OCI-LY1 (cell line): Measurements from ENCODE around the gene NEGR1.

Experiments
- EZH2 ChIP-seq: fragments of 200-600 bp; sonication (generic), shearing (Covaris generic); IDR thresholded peaks from 2 replicates; pipeline ENCODE4 v1.8.0; 2017; ENCODE audit warnings: borderline replicate concordance, mixed run types, mild to moderate bottlenecking, antibody characterized with exemption, low read length, moderate library complexity, mixed read lengths
- TF ChIP-seq, protein P1 (sequence below): fragments of 200-600 bp; sonication (generic), shearing (Covaris generic); IDR thresholded peaks from 2 replicates; pipeline ENCODE4 v1.5.1; 2017; ENCODE audit warnings: mild to moderate bottlenecking, antibody characterized with exemption, low read length, moderate library complexity, mixed read lengths

DNA sequence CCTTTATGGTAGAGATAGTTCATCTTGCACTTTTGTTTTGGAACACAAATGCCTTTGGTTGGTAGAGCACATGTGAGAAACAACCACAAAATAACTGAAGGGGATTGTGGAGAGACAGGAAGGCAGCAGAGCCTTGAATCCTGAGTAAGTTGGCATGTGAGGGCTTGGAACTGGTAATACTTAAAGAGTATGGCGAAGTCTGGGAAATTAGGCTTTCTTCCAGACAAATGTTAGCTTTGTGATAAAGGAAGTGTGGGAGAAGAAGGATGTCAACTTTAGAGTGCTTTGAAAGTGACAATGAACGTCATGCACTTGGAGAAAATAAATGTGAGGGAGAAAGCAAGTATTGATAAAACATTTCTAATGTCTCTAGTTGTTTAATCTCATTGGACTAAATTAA, 725.2 kb downstream of the NEGR1 start:
- TF ChIP-seq, protein P1, sequence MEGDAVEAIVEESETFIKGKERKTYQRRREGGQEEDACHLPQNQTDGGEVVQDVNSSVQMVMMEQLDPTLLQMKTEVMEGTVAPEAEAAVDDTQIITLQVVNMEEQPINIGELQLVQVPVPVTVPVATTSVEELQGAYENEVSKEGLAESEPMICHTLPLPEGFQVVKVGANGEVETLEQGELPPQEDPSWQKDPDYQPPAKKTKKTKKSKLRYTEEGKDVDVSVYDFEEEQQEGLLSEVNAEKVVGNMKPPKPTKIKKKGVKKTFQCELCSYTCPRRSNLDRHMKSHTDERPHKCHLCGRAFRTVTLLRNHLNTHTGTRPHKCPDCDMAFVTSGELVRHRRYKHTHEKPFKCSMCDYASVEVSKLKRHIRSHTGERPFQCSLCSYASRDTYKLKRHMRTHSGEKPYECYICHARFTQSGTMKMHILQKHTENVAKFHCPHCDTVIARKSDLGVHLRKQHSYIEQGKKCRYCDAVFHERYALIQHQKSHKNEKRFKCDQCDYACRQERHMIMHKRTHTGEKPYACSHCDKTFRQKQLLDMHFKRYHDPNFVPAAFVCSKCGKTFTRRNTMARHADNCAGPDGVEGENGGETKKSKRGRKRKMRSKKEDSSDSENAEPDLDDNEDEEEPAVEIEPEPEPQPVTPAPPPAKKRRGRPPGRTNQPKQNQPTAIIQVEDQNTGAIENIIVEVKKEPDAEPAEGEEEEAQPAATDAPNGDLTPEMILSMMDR = no peak
- no peak for TF ChIP-seq EZH2
